HG02798 (cell line): ENCODE results near the gene WNT4.

ENCODE experiments used
- ATAC-seq: cut with Tn5 transposase; IDR thresholded peaks from one replicate; pipeline ENCODE4 v1.9.1; 2021; ENCODE audit warnings: mild to moderate bottlenecking; ENCODE audit not compliant: unreplicated experiment, poor library complexity

WNT4 gene

DNA sequence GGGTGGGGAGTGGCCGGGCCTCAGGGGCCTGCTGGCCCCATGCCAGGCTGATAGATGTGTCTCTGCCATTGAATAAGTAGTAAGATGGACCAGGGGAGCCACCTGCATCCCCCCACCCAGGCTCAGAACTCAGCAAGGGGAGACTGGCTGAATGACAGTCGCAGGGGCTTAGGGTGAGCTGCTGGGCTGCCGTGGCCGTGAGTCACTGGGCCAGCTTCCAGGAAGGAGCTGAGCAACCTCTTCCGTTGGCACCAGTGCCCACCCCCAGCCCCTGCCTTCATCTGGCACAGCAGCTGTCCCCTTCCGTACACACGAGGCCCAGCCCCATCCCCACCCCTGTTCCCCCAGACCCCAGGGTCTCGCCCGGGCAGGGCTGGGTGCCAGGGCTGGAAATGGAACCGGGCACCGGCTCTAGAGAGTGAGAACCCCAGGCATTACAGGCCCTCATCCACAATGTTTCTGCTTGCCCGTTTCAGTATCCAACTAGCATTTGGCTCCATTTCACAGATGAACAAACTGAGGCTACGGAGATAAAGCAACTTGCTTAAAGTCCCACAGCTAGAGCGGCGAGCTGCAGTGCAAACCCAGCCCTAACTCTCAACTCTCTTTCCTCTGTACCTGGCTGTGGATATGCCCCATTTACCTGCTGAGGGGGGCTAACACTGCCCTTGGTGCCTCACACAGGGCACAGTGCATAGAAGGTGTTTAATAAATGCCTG is 10.2 kb downstream of the WNT4 start:
- ATAC-seq = no peak

DNA sequence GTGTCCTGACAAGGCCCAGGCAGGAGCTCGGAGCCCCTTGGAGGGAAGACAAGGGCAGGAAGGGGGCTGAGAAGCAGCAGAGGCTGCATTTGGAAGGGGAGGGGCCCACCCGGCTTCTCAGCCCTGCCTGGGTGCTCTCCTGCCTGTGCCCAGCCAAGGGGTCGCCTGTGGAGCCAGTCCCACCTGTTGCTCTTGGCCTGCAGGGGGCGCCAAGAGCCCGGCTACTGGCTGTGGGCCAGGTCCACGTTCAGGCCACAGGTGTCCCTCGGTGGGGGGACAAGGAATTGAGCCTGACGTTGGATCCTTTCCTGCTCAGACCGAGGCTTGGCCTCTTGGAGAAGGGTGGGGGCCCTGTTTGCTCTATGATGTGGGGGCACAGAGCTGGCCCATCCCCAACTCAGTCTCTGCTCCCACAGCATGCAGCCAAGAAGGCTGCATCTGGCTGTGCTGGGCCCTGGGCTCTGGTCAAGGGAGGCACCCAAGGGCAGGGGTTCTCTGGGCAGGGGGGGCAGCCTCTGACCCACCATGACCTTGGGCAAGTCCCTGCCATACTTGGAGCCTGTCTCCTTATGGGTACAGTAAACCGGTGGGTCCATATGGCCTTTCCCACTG is 10.9 kb downstream of the WNT4 start:
- ATAC-seq = no peak

DNA sequence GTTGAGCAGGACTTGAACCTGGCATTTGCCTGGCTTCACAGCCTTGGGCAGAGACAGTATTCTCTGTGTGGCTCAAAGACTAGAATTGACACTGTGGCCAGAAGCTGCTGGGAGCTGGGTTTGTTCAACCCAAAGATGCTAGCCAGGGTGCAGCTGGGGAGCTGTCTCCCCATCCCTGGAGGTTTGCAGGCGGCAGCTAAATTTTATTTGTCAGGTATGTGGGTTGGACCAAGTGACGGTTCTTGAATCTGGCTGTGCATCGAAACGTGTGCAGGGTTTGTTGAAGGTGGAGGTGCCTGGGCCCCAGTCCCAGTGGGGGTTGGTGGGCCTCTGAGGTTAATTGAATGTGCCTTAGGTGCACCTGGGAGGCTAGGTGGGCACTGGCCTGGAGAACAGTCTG is 11.8 kb downstream of the WNT4 start:
- ATAC-seq = no peak

DNA sequence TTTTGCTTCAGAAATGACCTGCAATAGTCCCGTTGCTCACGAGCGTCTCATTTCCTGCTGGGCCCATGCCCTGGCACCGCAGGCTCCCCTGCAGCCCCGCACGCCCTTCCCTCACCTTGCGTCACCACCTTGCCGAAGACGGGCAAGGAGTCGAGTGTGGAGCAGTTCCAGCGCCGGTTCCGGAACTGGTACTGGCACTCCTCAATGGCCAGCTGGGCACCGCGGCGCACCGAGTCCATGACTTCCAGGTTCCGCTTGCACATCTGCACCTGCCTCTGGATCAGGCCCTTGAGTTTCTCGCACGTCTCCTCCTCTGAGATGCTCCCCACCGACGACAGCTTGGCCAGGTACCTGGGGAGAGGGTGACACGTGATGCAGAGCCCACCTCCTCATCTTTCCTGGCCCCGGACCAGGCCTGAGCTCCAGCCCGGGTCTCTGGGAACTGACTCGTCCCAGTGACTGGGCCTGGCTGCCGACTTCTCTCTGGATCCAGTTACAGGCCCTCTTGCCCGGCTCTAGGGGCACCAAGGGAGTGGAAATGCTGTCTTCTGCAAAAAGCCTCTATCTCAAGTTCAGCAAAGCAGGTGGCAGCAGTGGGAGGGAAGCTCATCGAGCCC is 13.3 kb downstream of the WNT4 start:
- ATAC-seq = no peak

GRCh38 chr1:22128392-22128791 is 14.5 kb downstream of the WNT4 start:
- no peak for ATAC-seq

DNA sequence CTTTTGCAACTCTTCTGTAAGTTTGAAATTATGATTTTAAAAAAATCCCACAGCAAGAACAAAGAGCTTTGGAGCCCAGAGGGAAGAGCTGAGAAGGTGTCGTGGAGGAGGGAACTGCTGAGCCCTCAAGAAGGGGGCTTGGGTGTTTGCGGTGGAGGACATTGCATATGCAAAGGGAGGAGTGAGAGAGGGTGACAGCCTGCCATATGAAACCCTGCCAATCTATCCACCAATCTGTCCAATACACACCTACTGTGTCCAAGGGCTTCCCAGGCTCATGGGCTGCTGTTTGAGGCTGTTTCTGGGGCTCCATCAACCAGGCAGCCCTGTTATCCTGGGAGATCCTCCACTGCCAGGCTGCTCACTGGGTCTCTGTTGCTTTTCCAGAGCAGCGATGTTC is 15.2 kb downstream of the WNT4 start:
- ATAC-seq = no peak

DNA sequence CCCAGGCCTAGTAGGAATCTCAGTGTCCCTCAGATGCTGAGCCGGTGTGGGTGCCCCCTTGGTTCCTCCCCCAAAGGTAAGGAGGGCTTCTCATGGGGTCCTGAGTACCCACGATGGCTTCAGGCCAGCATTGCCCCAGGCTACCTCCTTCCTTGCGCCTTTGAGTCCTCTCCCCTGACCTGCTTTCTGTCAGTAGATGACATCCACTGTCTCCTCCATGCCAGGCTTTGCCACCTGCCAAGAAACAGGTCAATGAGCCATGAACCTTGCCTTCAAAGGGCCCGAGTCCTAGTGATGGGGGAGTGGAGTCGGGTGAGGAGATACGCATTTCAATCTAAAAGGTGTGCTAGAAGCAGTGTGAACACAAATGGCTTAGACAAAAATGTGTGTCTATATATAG is 15.6 kb downstream of the WNT4 start:
- no peak for ATAC-seq

GRCh38 chr1:22126531-22126930 is 16.4 kb downstream of the WNT4 start:
- no peak for ATAC-seq

GRCh38 chr1:22124592-22125229 is 18.2 kb downstream of the WNT4 start:
- ATAC-seq = no peak

- ATAC-seq = no peak
These were observed 18.9 kb downstream of the WNT4 start for GRCh38 chr1:22123901-22124404.

- no peak for ATAC-seq
These were observed 19.9 kb downstream of the WNT4 start for GRCh38 chr1:22123071-22123390.

- no peak for ATAC-seq
These were observed 20.4 kb downstream of the WNT4 start for GRCh38 chr1:22122273-22123070.

DNA sequence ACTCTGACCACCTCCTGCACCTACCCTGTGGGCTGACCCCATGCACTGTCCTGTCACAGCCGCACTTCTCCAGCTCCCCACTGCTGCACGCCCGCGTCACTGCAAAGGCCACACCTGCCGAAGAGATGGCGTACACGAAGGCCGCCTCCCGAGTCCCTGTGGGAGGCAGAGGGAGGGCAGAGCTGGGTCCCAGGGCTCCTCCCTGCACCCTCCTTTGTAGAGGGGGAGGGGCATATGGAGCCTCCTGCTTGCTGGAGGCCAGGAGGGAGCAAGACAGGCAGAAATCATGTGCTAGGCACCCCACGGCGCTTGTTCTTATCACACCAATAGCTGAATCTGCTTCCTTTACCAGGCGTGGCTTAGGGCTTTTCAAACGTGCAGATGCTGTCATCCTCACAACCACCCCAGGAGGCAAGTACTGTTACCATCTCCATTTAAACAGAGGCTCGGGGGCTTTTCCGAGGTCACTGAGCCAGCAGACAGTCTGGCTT is 21.4 kb downstream of the WNT4 start:
- ATAC-seq = no peak

DNA sequence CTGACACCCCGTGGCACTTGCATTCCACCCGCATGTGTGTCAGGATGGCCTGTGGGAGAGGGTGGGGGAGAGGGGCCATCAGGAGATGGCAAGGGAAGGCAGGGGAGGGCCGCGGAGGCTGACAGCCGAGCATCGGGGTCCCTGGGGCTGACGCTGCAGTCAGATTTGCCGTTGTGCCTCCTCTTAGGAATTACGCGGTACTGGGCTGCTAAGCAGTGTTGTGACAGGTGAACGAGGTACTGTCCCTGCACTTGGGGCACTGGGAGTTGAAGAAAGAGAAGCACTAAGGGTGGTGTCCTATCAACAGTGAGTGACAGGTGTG is 22.5 kb downstream of the WNT4 start:
- no peak for ATAC-seq

- no peak for ATAC-seq
These were observed 23.1 kb downstream of the WNT4 start for GRCh38 chr1:22119626-22120468.

DNA sequence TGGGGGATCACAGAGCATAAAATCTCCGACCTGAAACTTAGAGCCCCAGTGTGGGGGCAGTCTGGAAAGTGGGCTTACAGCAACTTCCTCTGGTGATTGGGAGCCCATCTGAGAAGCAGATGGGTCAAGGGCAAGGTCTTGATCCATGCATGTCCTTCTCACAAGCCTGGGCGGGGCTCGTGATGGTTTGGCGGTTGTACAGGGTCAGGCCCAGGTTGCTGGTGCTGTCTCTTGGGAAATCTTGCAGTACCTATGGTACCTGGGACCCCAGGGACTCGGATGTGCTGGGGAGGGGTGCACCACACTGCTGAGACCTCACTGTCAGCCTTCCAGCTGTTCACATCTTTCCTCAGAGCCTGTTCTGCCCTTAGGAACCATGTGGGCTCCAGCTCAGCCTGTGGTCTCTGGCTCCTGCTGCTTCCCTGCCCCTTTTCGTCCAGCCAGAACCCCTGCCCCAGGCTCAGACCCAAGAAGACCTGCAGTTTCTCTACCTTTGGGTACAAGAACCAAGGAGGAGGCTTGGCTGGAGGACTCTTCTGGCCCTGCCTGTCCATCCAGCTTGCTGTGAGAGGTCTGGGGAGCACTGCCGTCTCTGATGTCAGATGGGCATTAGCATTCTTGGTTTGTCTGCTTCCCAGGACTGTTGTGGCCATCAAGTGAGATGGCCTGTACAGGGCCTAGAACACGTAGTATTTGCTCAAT is 24.5 kb downstream of the WNT4 start:
- no peak for ATAC-seq

DNA sequence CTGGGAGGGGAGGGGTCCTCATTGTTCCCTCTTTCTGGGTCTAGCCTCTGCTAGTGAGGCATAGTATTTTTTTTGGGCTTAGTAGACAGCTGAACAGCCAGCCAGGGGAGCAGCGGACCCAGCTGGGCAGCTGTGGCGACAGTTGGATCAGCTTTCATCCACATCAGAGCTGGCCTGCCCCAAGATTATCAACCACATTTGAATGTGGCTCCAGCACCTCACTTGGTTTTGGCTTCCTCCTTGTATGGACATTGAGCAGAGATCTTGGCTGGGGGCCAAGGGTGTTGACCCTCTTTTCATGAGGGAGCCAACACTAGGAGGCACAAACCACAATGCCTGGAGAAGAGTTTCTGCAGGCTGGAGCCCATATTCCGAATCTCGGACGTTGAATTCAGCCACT is 25.0 kb downstream of the WNT4 start:
- ATAC-seq = no peak

DNA sequence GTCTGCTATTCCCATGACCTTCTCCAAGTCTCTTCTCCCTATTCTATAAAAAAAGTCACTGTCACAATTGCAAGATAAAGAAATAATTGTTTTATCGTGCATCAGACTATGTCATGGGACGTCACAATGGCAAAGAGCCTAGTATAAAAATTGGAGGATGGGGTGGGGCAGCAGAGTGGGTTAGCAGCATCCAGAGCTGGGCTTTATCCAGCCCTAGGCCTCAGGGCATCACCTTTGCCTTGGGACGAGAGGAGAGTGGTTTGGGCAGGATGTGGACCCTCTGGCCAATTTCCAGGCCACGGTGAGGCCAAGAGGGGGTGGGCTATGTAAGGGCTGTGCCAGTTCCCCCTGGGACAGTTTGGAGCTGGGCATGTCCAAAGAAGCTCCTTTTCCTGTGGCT is 25.7 kb downstream of the WNT4 start:
- ATAC-seq = no peak

DNA sequence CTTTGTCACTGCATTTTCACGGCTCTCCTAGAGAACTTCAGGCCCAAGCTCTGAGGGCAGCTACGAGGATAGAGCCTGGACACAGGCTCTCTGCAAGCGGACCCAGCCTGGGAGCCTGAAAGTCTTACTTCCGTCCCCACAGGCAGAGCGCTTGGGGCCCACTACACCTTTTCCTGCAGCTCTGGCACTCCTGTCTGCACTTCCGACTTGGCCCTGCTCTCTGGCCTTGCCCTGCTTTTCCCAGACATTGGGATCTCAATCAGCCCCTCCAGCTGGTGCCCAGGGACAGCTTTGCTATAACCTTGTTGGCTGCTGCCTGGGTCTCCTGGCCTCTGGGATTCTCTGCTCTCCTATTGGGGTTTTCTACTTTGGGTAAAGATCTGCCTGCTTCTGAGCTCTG is 27.6 kb downstream of the WNT4 start:
- ATAC-seq = no peak
